K562 (cell line): Measurements from ENCODE around the gene AGPAT4. TPM values are rescaled to one million over a fixed set of nuclear protein-coding genes. Genes with fewer than 3 reads are reported as not detected.
A peak's percentile ranks its signal among the peaks of the same experiment; 100 is the strongest.

ENCODE experiments used
- BRCA1 ChIP-seq, 2 experiments: fragments of 450-650 bp in 1 of 2; sonication (generic) in 1 of 2; formaldehyde crosslinking in 1 of 2; IDR thresholded peaks; 2 replicates each; pipeline versions ENCODE4 v1.5.0 to v1.6.1; 2017 to 2020; ENCODE audit warnings: mild to moderate bottlenecking in 1 of 2, missing genetic modification reagents in 1 of 2
- CEBPG ChIP-seq, 3 experiments: fragments of 200-800 bp in 1 of 3; sonication (Bioruptor generic) in 1 of 3; sonication (generic) in 1 of 3; formaldehyde crosslinking in 1 of 3; IDR thresholded peaks in 2 of 3; conservative IDR thresholded peaks in 1 of 3; 2 replicates each; pipeline versions ENCODE4 v1.6.1 to v1.8.0; 2016 to 2022; ENCODE audit warnings: missing compliant biosample characterization in 2 of 3, missing genetic modification characterization in 2 of 3, mild to moderate bottlenecking in 1 of 3, missing genetic modification reagents in 1 of 3
- FOS ChIP-seq: IDR thresholded peaks from 3 replicates; pipeline ENCODE4 v1.6.1; 2011; ENCODE audit not compliant: insufficient read length; ENCODE audit errors: extremely low read depth
- GATAD2A ChIP-seq: fragments of 450-650 bp; IDR thresholded peaks from 2 replicates; pipeline ENCODE4 v1.6.1; 2017
- HMGN3 ChIP-seq: IDR thresholded peaks from 2 replicates; pipeline ENCODE4 v1.6.1; 2011; ENCODE audit warnings: borderline replicate concordance, low read depth, mild to moderate bottlenecking, mixed read lengths, low read length; ENCODE audit not compliant: insufficient read length; ENCODE audit errors: extremely low read depth
- MCM3 ChIP-seq: fragments of 450-650 bp; IDR thresholded peaks from 2 replicates; pipeline ENCODE4 v1.6.1; 2016
- MTA2 ChIP-seq: fragments of 450-650 bp; IDR thresholded peaks from 2 replicates; pipeline ENCODE4 v1.6.1; 2016; ENCODE audit warnings: low read depth
- NBN ChIP-seq: fragments of 450-650 bp; IDR thresholded peaks from 2 replicates; pipeline ENCODE4 v1.6.1; 2016; ENCODE audit warnings: low read depth, mild to moderate bottlenecking
- NCOA6 ChIP-seq: fragments of 450-650 bp; IDR thresholded peaks from 2 replicates; pipeline ENCODE4 v1.6.1; 2017; ENCODE audit warnings: mild to moderate bottlenecking
- PHTF2 ChIP-seq: fragments of 250-450 bp; sonication (Bioruptor Pico); IDR thresholded peaks from 2 replicates; pipeline ENCODE4 v1.5.0; 2021; ENCODE audit warnings: mild to moderate bottlenecking
- PRMT5 ChIP-seq: sonication (generic); formaldehyde crosslinking; IDR thresholded peaks from 2 replicates; pipeline ENCODE4 v1.5.0; 2020; ENCODE audit warnings: missing genetic modification reagents
- RBM17 ChIP-seq: fragments of 200-400 bp; formaldehyde crosslinking; IDR thresholded peaks from 2 replicates; pipeline ENCODE4 v1.6.1; 2017; ENCODE audit warnings: low read depth, mild to moderate bottlenecking, low read length, borderline replicate concordance
- RCOR1 ChIP-seq, 2 experiments: IDR thresholded peaks; 2 replicates each; pipeline ENCODE4 v1.6.1; 2012; ENCODE audit warnings: low read depth in 2 of 2, low read length in 2 of 2, borderline replicate concordance in 1 of 2, improper control_type of control experiment in 1 of 2
- ZBTB11 ChIP-seq, 3 experiments: fragments of 200-800 bp in 1 of 3; fragments of 250-450 bp in 1 of 3; fragments of 450-650 bp in 1 of 3; sonication (Bioruptor Pico) in 1 of 3; sonication (Bioruptor generic) in 1 of 3; formaldehyde crosslinking in 1 of 3; IDR thresholded peaks; 2 replicates each; pipeline versions ENCODE4 v1.6.1 to v1.8.0; 2016 to 2022; ENCODE audit warnings: mild to moderate bottlenecking in 2 of 3, missing genetic modification characterization in 2 of 3, missing compliant biosample characterization in 1 of 3, moderate library complexity in 1 of 3
- ZC3H11A ChIP-seq: IDR thresholded peaks from 2 replicates; pipeline ENCODE4 v1.6.1; 2012; ENCODE audit warnings: low read depth, low read length, improper control_type of control experiment
- ZNF133 ChIP-seq: fragments of 250-450 bp; sonication (Bioruptor Pico); IDR thresholded peaks from 2 replicates; pipeline ENCODE4 v1.4.0; 2020; ENCODE audit warnings: mild to moderate bottlenecking
- ZNF232 ChIP-seq: sonication (generic); formaldehyde crosslinking; IDR thresholded peaks from 2 replicates; pipeline ENCODE4 v1.8.0; 2022; ENCODE audit warnings: mild to moderate bottlenecking, missing genetic modification reagents
- ZNF436 ChIP-seq: fragments of 250-450, 450-650 bp; sonication (Bioruptor Pico); formaldehyde crosslinking; IDR thresholded peaks from 2 replicates; pipeline ENCODE4 v1.7.0; 2020; ENCODE audit warnings: mild to moderate bottlenecking
- ZNF699 ChIP-seq: fragments of 250-450 bp; sonication (Bioruptor Pico); IDR thresholded peaks from 2 replicates; pipeline ENCODE4 v1.8.0; 2021; ENCODE audit warnings: mild to moderate bottlenecking, moderate library complexity; ENCODE audit not compliant: insufficient replicate concordance
- ZSCAN29 ChIP-seq: fragments of 450-650 bp; IDR thresholded peaks from 2 replicates; pipeline ENCODE4 v1.6.1; 2017
- polyA plus RNA-seq, 8 experiments: library from polyadenylated mRNA; depleted of rRNA in 4 of 8; stranded (reverse) in 5 of 8; unstranded in 3 of 8; fragments of >200 nt; fragmentation: Nextera tagmentation in 2 of 8; fragmentation: Illumina TruSeq in 1 of 8; extraction: Ambion mirVana in 2 of 8; extraction: Trizol in 1 of 8; gene quantifications; 2 replicates each; pipeline versions ENCODE4 v1.2.1 to v1.2.3, GENCODE V29; 2011 to 2014; ENCODE audit warnings: inconsistent platforms in 1 of 8, missing spikeins in 1 of 8
- total RNA-seq, 7 experiments: library from RNA; depleted of rRNA in 6 of 7; stranded (reverse); fragments of >200 nt in 6 of 7; fragmentation: Illumina TruSeq in 2 of 7; extraction: Trizol in 2 of 7; gene quantifications; 2 replicates each; pipeline versions ENCODE4 v1.2.1 to v1.2.3, GENCODE V29; 2011 to 2021; ENCODE audit warnings: low replicate concordance in 1 of 7
- TF ChIP-seq, protein P1 (sequence below): IDR thresholded peaks from 2 replicates; pipeline ENCODE4 v1.6.1; 2014; ENCODE audit warnings: antibody characterized with exemption

AGPAT4 gene
- total and polyA plus RNA-seq, 9 of the 15 experiments (the other 6 are each of a cell fraction or from before 2014, with no cell fraction given): 2.2 to 15.0 (median 5.7) TPM

- TF ChIP-seq RCOR1 (IDR thresholded peaks at IDR 0.05; ENCODE audit: borderline replicate concordance in 1 of 2, low read depth in 2 of 2, low read length in 2 of 2): peak; percentile 97
- no peak for TF ChIP-seq ZC3H11A
- TF ChIP-seq, protein P1, sequence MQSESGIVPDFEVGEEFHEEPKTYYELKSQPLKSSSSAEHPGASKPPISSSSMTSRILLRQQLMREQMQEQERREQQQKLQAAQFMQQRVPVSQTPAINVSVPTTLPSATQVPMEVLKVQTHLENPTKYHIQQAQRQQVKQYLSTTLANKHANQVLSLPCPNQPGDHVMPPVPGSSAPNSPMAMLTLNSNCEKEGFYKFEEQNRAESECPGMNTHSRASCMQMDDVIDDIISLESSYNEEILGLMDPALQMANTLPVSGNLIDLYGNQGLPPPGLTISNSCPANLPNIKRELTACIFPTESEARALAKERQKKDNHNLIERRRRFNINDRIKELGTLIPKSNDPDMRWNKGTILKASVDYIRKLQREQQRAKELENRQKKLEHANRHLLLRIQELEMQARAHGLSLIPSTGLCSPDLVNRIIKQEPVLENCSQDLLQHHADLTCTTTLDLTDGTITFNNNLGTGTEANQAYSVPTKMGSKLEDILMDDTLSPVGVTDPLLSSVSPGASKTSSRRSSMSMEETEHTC: peak; percentile 73; the same call in 1 of the 2 replicates
- no peak for TF ChIP-seq PHTF2 (CRISPR knock-in tag)
- TF ChIP-seq GATAD2A: 0 out of 2 replicates have a peak, but pooled peaks have one; percentile 39
- TF ChIP-seq ZNF436 (CRISPR knock-in tag): no peak
- TF ChIP-seq HMGN3: peak; percentile 91
- TF ChIP-seq NCOA6: no peak
- TF ChIP-seq ZBTB11 (CRISPR knock-in tag; IDR thresholded peaks at IDR 0.05): peak in 1 of 3 experiments; percentile 86; a peak in 2 of 6 replicates
- no peak for TF ChIP-seq ZNF232
- TF ChIP-seq FOS: no peak
- TF ChIP-seq MTA2: peak; percentile 99
- no peak for TF ChIP-seq MCM3
- no peak for TF ChIP-seq BRCA1 (IDR thresholded peaks at IDR 0.05)
- TF ChIP-seq BRCA1 (CRISPR knock-in tag; IDR thresholded peaks at IDR 0.05): no peak
- TF ChIP-seq CEBPG (CRISPR knock-in tag; IDR thresholded peaks at IDR 0.05): peak; percentile 58; the same call in 1 of the 2 replicates
- TF ChIP-seq CEBPG (tag; conservative IDR thresholded peaks at IDR 0.05 in 1 of 2, IDR thresholded peaks at IDR 0.05 in 1 of 2): peak in 1 of 2 experiments; percentile 75; a peak in 3 of 4 replicates
- TF ChIP-seq PRMT5 (CRISPR knock-in tag): no peak
- no peak for TF ChIP-seq RBM17
- no peak for TF ChIP-seq ZNF133 (CRISPR knock-in tag)
- TF ChIP-seq ZSCAN29: peak; percentile 91
- no peak for TF ChIP-seq ZNF699 (CRISPR knock-in tag)
- TF ChIP-seq NBN: peak; percentile 95
Observed at GRCh38 chr6:161254464-161255253, 19.2 kb downstream of the AGPAT4 start (continued).
